Cardiac fibroblast (primary cell): ENCODE results near the gene BTF3.

Experiments
- DNase-seq, 2 donors: peaks; one replicate each; pipeline versions ENCODE4 v3.0.0 to v3.0.0-alpha.2; 2010; ENCODE audit warnings: low read depth in 2 of 2
- H3K4me3 ChIP-seq, 2 donors: replicated peaks in 1 of 2; 1 replicate in 1 of 2; 2 replicates in 1 of 2; pipeline ENCODE4 v1.5.1; 2011; ENCODE audit warnings: low read depth in 2 of 2, low read length in 2 of 2, mild to moderate bottlenecking in 2 of 2, moderate library complexity in 1 of 2
- TF ChIP-seq, protein P1 (sequence below): IDR thresholded peaks from one replicate; pipeline ENCODE4 v1.5.1; 2011; ENCODE audit warnings: low read depth, mild to moderate bottlenecking, low read length, inconsistent platforms

The BTF3 gene

DNA sequence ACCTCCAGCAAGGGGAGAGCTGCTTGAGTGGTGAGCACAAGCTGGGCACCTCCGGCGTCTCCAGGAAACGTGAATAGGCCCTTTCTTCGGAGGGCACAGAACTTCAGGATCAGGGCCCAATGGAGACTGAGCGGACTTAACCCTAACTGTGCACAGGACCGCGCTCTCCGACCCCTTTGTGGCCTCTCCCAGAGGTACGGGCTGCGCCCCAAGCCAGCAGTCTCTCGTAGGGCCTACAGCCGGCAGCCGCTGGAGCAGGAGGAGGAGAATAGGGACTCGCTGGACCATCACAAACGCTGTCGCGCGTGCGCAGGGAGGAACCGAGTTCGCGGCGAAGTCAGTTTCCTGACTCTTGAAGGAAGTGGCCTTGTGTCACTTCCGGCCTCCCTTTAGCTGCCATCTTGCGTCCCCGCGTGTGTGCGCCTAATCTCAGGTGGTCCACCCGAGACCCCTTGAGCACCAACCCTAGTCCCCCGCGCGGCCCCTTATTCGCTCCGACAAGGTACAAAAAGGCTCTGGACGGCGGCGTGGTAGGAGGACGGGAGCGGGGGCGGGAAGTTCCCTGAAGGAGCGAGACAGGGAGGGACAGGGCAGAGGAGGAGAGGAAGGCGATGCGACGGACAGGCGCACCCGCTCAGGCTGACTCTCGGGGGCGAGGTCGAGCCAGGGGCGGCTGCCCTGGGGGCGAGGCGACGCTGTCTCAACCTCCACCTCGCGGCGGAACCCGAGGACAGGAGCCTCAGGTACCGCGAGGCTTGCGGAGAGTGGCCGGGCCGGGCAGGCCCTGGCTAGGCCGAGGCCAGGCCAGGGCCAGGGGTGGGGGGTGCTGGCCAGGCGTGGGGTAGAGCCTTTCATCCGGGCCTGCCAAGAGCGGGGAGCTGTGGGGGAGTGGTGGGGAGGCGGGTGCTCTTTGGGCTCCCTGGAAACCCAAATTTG lies at the start of gene BTF3:
Gene BTF3 (plus strand): TSS at position 386 of the 936 bp plus-strand sequence. CDS start 226 bp downstream, at position 612.
- peak within 1 kb of the TSS; percentile 89 to 95 for H3K4me3 ChIP-seq
- peak; percentile 97 for DNase-seq
- TF ChIP-seq, protein P1, sequence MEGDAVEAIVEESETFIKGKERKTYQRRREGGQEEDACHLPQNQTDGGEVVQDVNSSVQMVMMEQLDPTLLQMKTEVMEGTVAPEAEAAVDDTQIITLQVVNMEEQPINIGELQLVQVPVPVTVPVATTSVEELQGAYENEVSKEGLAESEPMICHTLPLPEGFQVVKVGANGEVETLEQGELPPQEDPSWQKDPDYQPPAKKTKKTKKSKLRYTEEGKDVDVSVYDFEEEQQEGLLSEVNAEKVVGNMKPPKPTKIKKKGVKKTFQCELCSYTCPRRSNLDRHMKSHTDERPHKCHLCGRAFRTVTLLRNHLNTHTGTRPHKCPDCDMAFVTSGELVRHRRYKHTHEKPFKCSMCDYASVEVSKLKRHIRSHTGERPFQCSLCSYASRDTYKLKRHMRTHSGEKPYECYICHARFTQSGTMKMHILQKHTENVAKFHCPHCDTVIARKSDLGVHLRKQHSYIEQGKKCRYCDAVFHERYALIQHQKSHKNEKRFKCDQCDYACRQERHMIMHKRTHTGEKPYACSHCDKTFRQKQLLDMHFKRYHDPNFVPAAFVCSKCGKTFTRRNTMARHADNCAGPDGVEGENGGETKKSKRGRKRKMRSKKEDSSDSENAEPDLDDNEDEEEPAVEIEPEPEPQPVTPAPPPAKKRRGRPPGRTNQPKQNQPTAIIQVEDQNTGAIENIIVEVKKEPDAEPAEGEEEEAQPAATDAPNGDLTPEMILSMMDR: no peak

GRCh38 chr5:73448463-73449136 lies 49.6 kb upstream of the BTF3 start, which contains the start of gene FOXD1:
FOXD1 (minus strand) TSS chr5:73448777; CDS start chr5:73448362, 415 bp downstream.
- H3K4me3 ChIP-seq: peak within 1 kb of the TSS; percentile 50 to 57
- TF ChIP-seq, protein P1: peak; percentile 7
- peak; percentile 87 to 89 for DNase-seq

DNA sequence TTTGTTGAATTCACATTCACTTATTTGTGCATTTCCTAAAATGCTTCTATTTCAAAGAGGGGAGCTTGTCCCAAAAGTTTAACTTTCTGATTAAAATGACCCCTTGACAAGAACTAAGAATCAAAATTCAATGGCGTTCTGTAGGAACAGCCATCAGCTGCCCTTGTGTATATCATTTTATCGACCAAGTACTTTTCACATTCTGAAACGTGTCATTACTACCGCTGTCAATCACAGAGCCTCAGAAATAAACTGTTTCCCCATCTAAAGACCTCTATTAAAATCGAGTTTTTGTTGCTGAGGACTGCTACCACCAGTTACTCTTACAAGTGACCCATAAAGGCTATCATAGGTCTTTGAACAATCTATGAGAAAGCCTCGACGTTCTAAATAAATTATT lies 48.1 kb upstream of the BTF3 start:
- TF ChIP-seq, protein P1: no peak
- H3K4me3 ChIP-seq: no peak overlapping the region
- DNase-seq: no peak

DNA sequence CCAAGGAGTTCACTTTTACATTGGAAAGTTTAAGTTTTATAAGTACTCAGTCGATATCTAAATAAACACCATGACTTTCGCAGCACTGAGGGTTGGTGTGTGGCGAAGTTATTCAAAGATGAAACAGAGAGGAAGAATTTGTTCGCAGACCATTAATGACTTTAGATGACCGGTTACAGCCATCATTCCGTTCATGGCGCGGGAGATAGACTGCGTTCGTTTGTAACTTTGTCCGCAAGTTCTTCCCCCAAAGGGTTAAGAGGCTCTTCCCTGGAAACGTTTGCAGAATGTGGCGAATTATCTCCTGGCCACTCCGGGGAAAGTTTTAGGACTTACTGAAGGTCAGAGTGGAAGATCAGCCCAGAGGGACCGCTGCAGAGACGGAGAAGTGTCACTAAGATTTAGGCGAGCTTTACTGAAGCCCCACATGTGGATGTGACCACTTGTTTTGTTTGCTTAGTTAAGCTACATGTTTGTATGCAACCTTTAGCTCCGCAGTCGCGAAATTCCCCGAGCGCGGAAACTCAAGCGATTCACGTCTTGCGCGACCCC lies 47.5 kb upstream of the BTF3 start:
- H3K4me3 ChIP-seq: peak overlapping the region in 1 of 2 donors; percentile 11
- TF ChIP-seq, protein P1: no peak

DNA sequence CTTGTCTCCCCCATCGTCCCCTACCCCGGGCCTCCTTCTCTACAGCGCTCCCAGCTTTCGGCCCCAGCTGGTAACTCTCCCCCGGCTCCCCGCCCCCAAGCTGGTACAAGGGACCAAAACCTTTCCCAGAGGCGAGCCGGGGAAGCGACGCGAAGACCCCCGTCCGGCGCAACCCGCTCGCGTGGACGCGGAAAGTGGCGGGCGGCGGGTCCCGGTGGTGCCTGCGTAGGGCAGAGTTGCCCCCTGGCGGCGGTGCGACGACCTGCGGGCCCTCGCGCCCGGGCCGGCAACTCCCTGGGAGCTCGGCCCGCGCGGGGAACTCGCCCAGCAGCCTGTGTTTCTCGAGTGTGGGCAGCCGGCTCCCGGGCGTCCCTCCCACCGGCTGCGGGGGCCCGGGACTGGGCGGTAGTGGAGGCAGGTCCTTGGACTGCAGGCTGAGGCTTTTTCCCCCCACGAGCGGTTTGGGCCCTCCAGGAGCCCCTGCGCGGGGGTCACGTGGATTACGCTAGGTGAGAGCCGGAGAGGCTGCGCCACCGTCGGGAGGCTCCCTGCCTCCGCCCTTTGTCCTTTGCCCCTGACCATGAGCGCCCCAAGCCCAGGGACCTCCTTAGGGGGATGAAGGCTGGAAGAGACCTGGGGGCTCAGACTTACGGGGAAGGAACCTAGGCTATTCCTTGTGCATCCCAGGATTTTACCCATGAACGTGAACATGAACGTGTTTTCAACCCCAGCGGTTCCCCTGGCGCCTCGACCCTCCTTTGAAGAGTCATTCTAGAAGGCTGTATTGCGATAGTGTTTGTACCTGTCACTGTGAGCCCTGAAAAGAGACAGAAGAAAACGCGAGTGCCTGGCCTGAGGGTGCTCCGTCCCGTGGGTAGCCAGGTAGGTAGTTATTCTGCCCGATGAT lies 46.8 kb upstream of the BTF3 start:
- DNase-seq: peak; percentile 55 to 61
- TF ChIP-seq, protein P1: peak; percentile 40
- H3K4me3 ChIP-seq: peak overlapping the region; percentile 11 to 27

More for the DNA sequence above, 47.5 kb upstream of the BTF3 start:
- DNase-seq: peak in 1 of 2 donors; percentile 44

- no peak overlapping the region for H3K4me3 ChIP-seq
Measured at GRCh38 chr5:73452215-73452614, 46.0 kb upstream of the BTF3 start.

More at GRCh38 chr5:73452215-73452614, 46.0 kb upstream of the BTF3 start:
- TF ChIP-seq, protein P1: no peak
- no peak for DNase-seq
